ENCODE measurements around the gene RAB27B. TPM values are rescaled to one million over a fixed set of nuclear protein-coding genes. Genes with fewer than 3 reads are reported as not detected.

Gene RAB27B
- total RNA-seq, 1 donor from 2014 or later = 6.1 TPM

DNA sequence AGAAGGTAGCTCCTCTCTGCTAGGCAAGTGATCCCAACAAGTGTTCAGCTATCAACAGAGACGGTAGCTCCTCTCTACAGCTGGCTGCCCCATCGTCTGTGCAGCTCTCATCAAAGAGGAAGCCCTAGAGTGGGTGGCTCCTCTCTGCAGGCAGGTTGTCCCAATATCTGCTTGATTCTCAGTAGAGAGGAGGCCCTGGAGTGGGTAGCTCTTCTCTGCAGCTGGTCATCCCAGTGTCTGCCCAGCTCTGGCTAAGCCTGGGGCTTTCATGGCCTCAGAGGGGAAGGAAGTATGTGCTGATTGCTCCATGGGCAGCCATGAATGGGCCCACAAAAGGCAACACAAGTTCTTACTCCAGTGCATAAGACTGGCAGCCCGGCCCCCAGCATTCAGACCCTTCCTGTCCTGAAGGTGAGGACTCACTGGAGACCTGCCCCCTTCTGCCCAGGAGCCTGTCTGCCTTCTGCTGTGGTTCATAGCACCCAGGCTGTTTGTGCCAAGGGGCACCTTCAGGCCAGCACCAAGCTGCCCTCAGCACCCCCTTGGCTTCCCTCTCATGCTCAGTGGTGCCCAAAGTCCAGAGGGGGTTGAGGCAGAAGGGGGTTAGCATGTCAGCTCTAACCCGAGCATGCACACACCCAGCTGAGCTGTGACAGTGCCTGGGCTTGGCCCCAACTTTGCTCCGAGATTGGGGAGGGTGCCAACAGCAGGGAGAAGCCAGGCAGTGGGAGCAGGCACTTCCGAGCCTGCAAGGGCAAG is 82.1 kb downstream of the RAB27B start:
- intact Hi-C loops (cut with DNase I) = no loop called here
- DNase-seq (ENCODE audit: extremely low spot score in 2 of 2) = no peak
- no peaks in the 10 kb centered on the region for H3K4me1 ChIP-seq
- TF ChIP-seq POLR2AphosphoS5 (IDR thresholded peaks at IDR 0.05; ENCODE audit: insufficient read depth in 1 of 2, low read depth in 1 of 2) = no peak
- H3K27ac ChIP-seq = no peak overlapping the region
- no peaks in the 10 kb centered on the region for H3K9me3 ChIP-seq
- no peak overlapping the region for H3K4me3 ChIP-seq
- H3K27me3 ChIP-seq = no peaks in the 10 kb centered on the region
- H3K36me3 ChIP-seq = no peaks in the 10 kb centered on the region

DNA sequence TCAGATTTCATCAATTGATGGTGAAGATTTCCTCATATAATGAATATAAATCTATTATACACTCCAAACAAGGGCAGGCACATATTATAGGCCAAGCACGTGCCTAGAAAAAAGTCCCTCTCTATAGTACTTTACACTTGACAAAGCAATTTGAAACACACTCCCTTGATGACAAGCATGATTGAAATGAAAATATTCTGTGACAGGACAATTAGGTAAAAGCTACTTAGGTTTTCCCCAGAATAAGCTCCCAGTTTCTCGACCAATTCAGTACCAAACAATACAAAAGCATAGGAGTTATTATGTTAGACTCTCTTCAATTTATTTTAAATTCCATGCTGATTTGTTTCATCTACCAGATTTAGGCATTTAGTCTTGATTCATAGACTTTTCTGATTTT is 83.3 kb downstream of the RAB27B start:
- TF ChIP-seq, protein P1, sequence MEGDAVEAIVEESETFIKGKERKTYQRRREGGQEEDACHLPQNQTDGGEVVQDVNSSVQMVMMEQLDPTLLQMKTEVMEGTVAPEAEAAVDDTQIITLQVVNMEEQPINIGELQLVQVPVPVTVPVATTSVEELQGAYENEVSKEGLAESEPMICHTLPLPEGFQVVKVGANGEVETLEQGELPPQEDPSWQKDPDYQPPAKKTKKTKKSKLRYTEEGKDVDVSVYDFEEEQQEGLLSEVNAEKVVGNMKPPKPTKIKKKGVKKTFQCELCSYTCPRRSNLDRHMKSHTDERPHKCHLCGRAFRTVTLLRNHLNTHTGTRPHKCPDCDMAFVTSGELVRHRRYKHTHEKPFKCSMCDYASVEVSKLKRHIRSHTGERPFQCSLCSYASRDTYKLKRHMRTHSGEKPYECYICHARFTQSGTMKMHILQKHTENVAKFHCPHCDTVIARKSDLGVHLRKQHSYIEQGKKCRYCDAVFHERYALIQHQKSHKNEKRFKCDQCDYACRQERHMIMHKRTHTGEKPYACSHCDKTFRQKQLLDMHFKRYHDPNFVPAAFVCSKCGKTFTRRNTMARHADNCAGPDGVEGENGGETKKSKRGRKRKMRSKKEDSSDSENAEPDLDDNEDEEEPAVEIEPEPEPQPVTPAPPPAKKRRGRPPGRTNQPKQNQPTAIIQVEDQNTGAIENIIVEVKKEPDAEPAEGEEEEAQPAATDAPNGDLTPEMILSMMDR (IDR thresholded peaks at IDR 0.05) = no peak
- TF ChIP-seq POLR2AphosphoS5 (IDR thresholded peaks at IDR 0.05; ENCODE audit: insufficient read depth in 1 of 2, low read depth in 1 of 2) (no peak), POLR2A (IDR thresholded peaks at IDR 0.05) (no peak)
- Histone ChIP-seq H3K9me3 (no peaks in the 10 kb centered on the region), H3K4me3 (no peak overlapping the region), H3K36me3 (no peaks in the 10 kb centered on the region), H3K27ac (no peak overlapping the region), H3K27me3 (no peaks in the 10 kb centered on the region), H3K4me1 (no peaks in the 10 kb centered on the region)
- DNase-seq (ENCODE audit: extremely low spot score in 2 of 2) = no peak
- intact Hi-C loops (cut with DNase I) = no loop called here

DNA sequence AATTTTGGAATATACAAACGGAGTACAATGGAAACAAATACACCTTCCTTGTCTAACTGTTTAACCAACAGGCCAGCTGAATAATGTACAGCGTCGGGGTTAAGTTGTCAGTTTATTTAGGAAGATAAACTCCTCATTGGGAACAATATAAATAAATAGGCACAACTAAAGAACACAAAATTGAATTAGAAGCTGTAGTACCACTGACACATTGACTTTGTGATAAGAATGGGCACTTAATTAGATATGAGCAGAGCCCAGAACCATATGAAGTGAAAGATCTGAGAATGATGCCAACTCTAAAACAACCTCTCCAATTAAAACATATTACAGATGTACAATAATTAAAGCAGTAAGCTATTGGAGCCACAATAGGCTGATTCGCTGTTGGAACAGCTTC is 86.5 kb downstream of the RAB27B start:
- no peaks in the 10 kb centered on the region for H3K27me3 ChIP-seq
- no peak overlapping the region for H3K27ac ChIP-seq
- no peak for TF ChIP-seq POLR2A (IDR thresholded peaks at IDR 0.05)
- no peak for TF ChIP-seq POLR2AphosphoS5 (IDR thresholded peaks at IDR 0.05; ENCODE audit: insufficient read depth in 1 of 2, low read depth in 1 of 2)
- H3K36me3 ChIP-seq = no peaks in the 10 kb centered on the region
- H3K4me1 ChIP-seq = no peaks in the 10 kb centered on the region
- no peak for DNase-seq (ENCODE audit: extremely low spot score in 2 of 2)
- no peak overlapping the region for H3K4me3 ChIP-seq
- H3K9me3 ChIP-seq = no peaks in the 10 kb centered on the region
- intact Hi-C loops (cut with DNase I) = no loop called here

DNA sequence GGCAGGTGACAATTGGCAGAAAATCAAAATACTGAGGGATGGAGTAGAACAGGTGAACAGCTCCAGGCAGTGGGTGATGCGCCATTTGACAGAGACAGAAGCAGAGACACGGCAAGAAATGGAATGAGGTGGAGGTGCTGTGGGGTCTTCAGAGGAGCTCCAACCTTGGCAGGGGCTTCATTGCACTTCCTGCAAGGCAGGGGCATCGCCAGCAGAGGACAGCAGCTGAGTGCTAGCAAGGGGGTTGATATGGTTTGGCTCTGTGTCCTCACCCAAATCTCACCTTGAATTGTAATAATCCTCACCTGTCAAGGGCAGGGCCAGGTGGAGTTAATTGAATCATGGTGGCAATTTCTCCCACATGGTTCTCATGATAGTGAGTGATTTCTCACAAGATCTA is 88.2 kb downstream of the RAB27B start:
- TF ChIP-seq, protein P1 (IDR thresholded peaks at IDR 0.05) = no peak
- TF ChIP-seq POLR2AphosphoS5 (IDR thresholded peaks at IDR 0.05; ENCODE audit: insufficient read depth in 1 of 2, low read depth in 1 of 2) (no peak), POLR2A (IDR thresholded peaks at IDR 0.05) (no peak)
- Histone ChIP-seq H3K27me3 (no peaks in the 10 kb centered on the region), H3K4me1 (no peaks in the 10 kb centered on the region), H3K4me3 (no peak overlapping the region), H3K36me3 (no peaks in the 10 kb centered on the region), H3K9me3 (no peaks in the 10 kb centered on the region), H3K27ac (no peak overlapping the region)
- DNase-seq (ENCODE audit: extremely low spot score in 2 of 2) = no peak
- intact Hi-C loops (cut with DNase I) = no loop called here

- TF ChIP-seq POLR2A (IDR thresholded peaks at IDR 0.05) (no peak), POLR2AphosphoS5 (IDR thresholded peaks at IDR 0.05; ENCODE audit: insufficient read depth in 1 of 2, low read depth in 1 of 2) (no peak)
- TF ChIP-seq, protein P1 (IDR thresholded peaks at IDR 0.05) = no peak
- no peaks in the 10 kb centered on the region for H3K27me3 ChIP-seq
- no peaks in the 10 kb centered on the region for H3K36me3 ChIP-seq
- intact Hi-C loops (cut with DNase I) = no loop called here
- H3K27ac ChIP-seq = no peak overlapping the region
- no peaks in the 10 kb centered on the region for H3K4me1 ChIP-seq
- no peak for DNase-seq (ENCODE audit: extremely low spot score in 2 of 2)
- no peaks in the 10 kb centered on the region for H3K9me3 ChIP-seq
- H3K4me3 ChIP-seq = no peak overlapping the region
Measured at GRCh38 chr18:54918060-54918459, 89.8 kb downstream of the RAB27B start.

DNA sequence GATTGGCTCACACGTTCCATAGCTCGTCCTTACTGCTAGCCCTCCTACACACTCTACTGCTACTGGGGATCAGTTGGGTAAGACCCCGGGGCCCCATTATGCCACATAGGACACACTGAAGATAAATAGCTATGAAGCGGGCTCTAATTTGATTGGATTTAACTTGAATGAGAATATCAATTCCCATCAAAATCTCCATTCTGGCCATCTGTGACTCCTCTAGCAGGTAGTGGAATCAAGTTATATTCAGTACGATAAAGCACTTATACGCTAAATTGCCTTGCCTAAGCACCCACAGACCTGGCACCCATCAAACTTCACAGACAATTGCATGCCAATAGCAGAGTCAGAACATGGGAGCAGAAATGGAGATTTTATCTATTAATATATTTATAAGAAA is 91.1 kb downstream of the RAB27B start:
- H3K4me1 ChIP-seq = no peaks in the 10 kb centered on the region
- intact Hi-C loops (cut with DNase I) = no loop called here
- H3K4me3 ChIP-seq = no peak overlapping the region
- no peak overlapping the region for H3K27ac ChIP-seq
- no peaks in the 10 kb centered on the region for H3K9me3 ChIP-seq
- TF ChIP-seq POLR2AphosphoS5 (IDR thresholded peaks at IDR 0.05; ENCODE audit: insufficient read depth in 1 of 2, low read depth in 1 of 2) = no peak
- TF ChIP-seq POLR2A (IDR thresholded peaks at IDR 0.05) = no peak
- TF ChIP-seq, protein P1 (IDR thresholded peaks at IDR 0.05) = no peak
- no peak for DNase-seq (ENCODE audit: extremely low spot score in 2 of 2)
- H3K36me3 ChIP-seq = no peaks in the 10 kb centered on the region
- no peaks in the 10 kb centered on the region for H3K27me3 ChIP-seq

Measured in vagina (tissue), 2 donors.